Ramos (cell line): Measurements from ENCODE around the gene SHLD2.
"Not testable (repeated sequence)": the region's sequence is repeated elsewhere in the genome, so short reads cannot be mapped to it uniquely, and the experiment has no call there.

Experiments used
- in situ Hi-C: fragments of 300-500 bp; cut with MboI; formaldehyde crosslinking; loops from one replicate; pipeline ENCODE4 v1.14.3; 2022; ENCODE audit warnings: low sequenced_read_pairs; ENCODE audit not compliant: unreplicated experiment

The SHLD2 gene

GRCh38 chr10:87133936-87134335, 38.9 kb downstream of the SHLD2 start:
- in situ Hi-C loops: not testable (repeated sequence)

GRCh38 chr10:87134440-87134839, 39.4 kb downstream of the SHLD2 start:
- in situ Hi-C loops: not testable (repeated sequence)

GRCh38 chr10:87137478-87137877, 42.5 kb downstream of the SHLD2 start:
- in situ Hi-C loops: not testable (repeated sequence)

GRCh38 chr10:87142230-87143108, 47.5 kb downstream of the SHLD2 start:
- in situ Hi-C loops: not testable (repeated sequence)

- in situ Hi-C loops: not testable (repeated sequence)
These were observed 48.1 kb downstream of the SHLD2 start for GRCh38 chr10:87143109-87143418.

- in situ Hi-C loops: not testable (repeated sequence)
These were observed 50.6 kb downstream of the SHLD2 start for GRCh38 chr10:87145598-87145997.

GRCh38 chr10:87149020-87149609, 54.1 kb downstream of the SHLD2 start:
- in situ Hi-C loops: not testable (repeated sequence)

GRCh38 chr10:87151516-87151915, 56.5 kb downstream of the SHLD2 start:
- in situ Hi-C loops: not testable (repeated sequence)

GRCh38 chr10:87156841-87157240, 61.8 kb downstream of the SHLD2 start:
- in situ Hi-C loops: not testable (repeated sequence)

GRCh38 chr10:87157821-87158220, 62.8 kb downstream of the SHLD2 start:
- in situ Hi-C loops: not testable (repeated sequence)

GRCh38 chr10:87162703-87163293, 67.8 kb downstream of the SHLD2 start:
- in situ Hi-C loops: not testable (repeated sequence)

- in situ Hi-C loops: not testable (repeated sequence)
These were observed 68.4 kb downstream of the SHLD2 start for GRCh38 chr10:87163414-87163813.

GRCh38 chr10:87169857-87170256, 74.9 kb downstream of the SHLD2 start:
- in situ Hi-C loops: not testable (repeated sequence)

- in situ Hi-C loops: not testable (repeated sequence)
These were observed 75.7 kb downstream of the SHLD2 start for GRCh38 chr10:87170705-87171104.

GRCh38 chr10:87171670-87172069, 76.7 kb downstream of the SHLD2 start:
- in situ Hi-C loops: not testable (repeated sequence)

GRCh38 chr10:87172178-87172577, 77.2 kb downstream of the SHLD2 start:
- in situ Hi-C loops: not testable (repeated sequence)

GRCh38 chr10:87177587-87177986, 82.6 kb downstream of the SHLD2 start:
- in situ Hi-C loops: not testable (repeated sequence)

GRCh38 chr10:87184421-87184820, 89.4 kb downstream of the SHLD2 start:
- in situ Hi-C loops: not testable (repeated sequence)

- in situ Hi-C loops: not testable (repeated sequence)
These were observed 91.0 kb downstream of the SHLD2 start for GRCh38 chr10:87186016-87186415.

GRCh38 chr10:87187573-87187972, 92.6 kb downstream of the SHLD2 start:
- in situ Hi-C loops: not testable (repeated sequence)

- in situ Hi-C loops: not testable (repeated sequence)
These were observed 96.8 kb downstream of the SHLD2 start for GRCh38 chr10:87191841-87192240.
